Transverse colon (tissue), 1 donor: Measurements from ENCODE around the gene ERC2.

Experiments used
- EP300 ChIP-seq: sonication (generic); formaldehyde crosslinking; IDR thresholded peaks from one replicate; pipeline ENCODE4 v1.6.1; 2017; ENCODE audit warnings: antibody characterized with exemption, low read depth
- POLR2A ChIP-seq: fragments of 450-650 bp; IDR thresholded peaks from one replicate; pipeline ENCODE4 v1.6.1; 2016; ENCODE audit warnings: antibody characterized with exemption, mild to moderate bottlenecking, moderate library complexity

DNA sequence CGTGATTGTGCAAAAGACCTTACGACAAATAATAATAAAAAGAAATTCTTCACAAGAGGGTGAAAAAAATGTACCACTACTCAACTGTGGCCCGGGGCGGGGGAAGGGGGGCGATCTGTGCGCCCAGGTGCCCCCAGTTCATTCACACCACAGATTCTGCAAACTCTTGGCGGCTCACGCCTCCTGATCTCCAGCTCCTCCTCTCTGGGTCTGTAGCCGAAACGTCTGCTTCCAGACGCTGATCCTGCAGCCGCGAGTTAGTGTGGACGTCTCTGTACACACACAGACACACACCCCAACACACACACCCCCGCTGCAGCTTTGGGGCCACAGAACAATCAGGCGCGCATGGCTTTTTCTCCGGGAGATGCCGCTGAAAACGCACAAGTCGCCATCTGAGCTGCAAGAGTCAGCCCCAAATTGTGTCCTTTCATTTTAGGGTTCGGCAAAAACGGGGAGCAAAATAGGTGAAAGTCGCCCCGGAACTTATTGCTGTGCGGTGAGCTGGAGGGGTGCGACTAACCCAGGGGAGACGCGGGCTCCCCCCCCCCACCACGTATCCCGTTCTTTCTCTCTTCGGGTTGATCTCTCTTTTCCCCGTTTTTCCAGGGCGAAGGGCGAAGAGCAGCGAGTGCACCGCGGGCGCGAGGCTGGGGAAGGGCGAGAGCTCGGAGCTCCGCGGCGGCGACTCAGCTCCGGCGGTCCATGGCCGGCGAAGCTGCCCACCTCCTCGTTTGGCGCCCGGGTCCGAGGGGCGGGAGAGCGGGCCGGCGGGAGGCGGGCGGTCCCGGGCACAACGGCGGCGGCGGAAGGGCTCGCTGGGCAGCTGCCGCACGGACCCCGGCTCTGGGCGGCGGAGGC, 980.7 kb downstream of the ERC2 start:
- TF ChIP-seq POLR2A (no peak), EP300 (no peak)
